ENCODE results near the gene PLEKHG3. TPM values are rescaled to one million over a fixed set of nuclear protein-coding genes. Genes with fewer than 3 reads are reported as not detected.

Gene PLEKHG3
- total and polyA plus RNA-seq, 4 experiments from 2014 or later, result 10.8 to 62.6 (median 54.9) TPM

DNA sequence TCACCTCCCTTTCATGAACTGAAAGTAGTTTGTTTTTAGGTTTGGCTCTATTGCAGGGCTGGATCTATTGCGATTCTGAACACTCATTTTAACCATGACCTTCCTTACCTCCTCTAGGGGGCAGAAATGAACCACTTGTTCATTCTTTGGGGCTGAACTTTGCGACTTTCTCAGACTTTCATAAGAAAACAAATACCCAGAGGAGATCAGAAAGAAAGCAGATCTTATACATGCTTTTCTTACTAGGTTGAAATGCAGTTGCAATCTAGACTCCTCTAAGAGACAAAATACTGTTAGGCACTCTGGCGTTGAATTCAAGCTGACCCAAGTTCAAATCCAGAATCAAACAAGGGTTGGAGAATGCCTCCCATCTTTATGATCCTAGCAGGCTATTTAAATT lies 32.6 kb upstream of the PLEKHG3 start:
- peak overlapping the region in 6 of 7 donors; percentile 11 to 79 (median 64) for H3K27ac Mint-ChIP-seq
- no peaks in the 10 kb centered on the region for H3K9me3 ChIP-seq (ENCODE audit: control insufficient read depth in 1 of 2, low read length in 2 of 2)
- CTCF ChIA-PET (ENCODE audit: partially characterized antibody), result interaction anchor here (0.8 to 10.0 kb wide), 23 partner anchors 17 to 244 kb away, joined by 3 to 132 read pairs (median 6); no protein-coding TSS in a partner anchor
- peaks cover 30 to 38% (median 33%) of the 10 kb centered on the region in 4 donors for H3K4me1 Mint-ChIP-seq
- H3K36me3 ChIP-seq (ENCODE audit: insufficient read depth, low read length), result no peaks in the 10 kb centered on the region
- H3K4me3 Mint-ChIP-seq, result no peak overlapping the region
- intact Hi-C loops (cut with micrococcal nuclease), result loop anchor here (1.0 to 5.0 kb wide), 5 partner anchors 51 to 312 kb away; no protein-coding TSS in a partner anchor
- H3K27me3 ChIP-seq (ENCODE audit: insufficient read depth, low read length), result no peaks in the 10 kb centered on the region
- no peak overlapping the region for H3K4me3 ChIP-seq (ENCODE audit: low read length in 2 of 2)
- peaks cover 0 to 6% of the 10 kb centered on the region in 2 donors for H3K36me3 Mint-ChIP-seq
- peak; percentile 44 to 77 (median 71) for DNase-seq
- POLR2A ChIA-PET (ENCODE audit: partially characterized antibody), result interaction anchor here (0.6 to 6.6 kb wide), 9 partner anchors 26 to 220 kb away, joined by 3 to 59 read pairs (median 16); partner anchors contain the start of gene PLEKHG3
- peaks cover 0 to 14% (median 6%) of the 10 kb centered on the region in 8 donors for H3K9me3 Mint-ChIP-seq
- H3K4me1 ChIP-seq (ENCODE audit: insufficient read depth, low read length), result peaks cover 37% of the 10 kb centered on the region
- H3K27me3 Mint-ChIP-seq, result no peaks in the 10 kb centered on the region
- no peak overlapping the region for H3K27ac ChIP-seq (ENCODE audit: low read depth, low read length)

DNA sequence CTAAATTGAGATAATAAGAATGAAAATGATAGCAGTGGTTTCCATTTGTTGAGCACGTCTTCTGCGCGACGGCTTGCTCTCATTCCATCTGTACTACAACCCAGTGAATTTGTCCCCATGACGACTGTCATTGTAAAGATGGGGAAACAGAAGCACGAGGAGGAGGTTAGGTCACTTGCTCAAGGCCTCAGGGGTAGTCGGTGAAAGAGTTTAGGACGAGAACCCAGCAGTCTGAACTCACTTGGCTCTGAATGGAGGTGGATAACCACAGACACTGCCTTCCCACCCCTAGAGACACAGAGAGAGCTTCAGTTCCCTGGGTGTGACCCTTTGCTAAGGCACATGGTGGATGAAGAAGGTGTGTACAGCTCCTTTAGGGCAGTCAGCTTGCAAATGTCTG lies 30.9 kb upstream of the PLEKHG3 start:
- ChIA-PET POLR2A (ENCODE audit: partially characterized antibody) (interaction anchor here (0.7 to 6.6 kb wide), 12 partner anchors 15 to 334 kb away, joined by 3 to 59 read pairs (median 8); partner anchors contain the start of gene PLEKHG3), CTCF (ENCODE audit: partially characterized antibody) (interaction anchor here (1.1 to 10.0 kb wide), 11 partner anchors 13 to 218 kb away, joined by 3 to 132 read pairs (median 8); no protein-coding TSS in a partner anchor)
- Histone ChIP-seq H3K9me3 (ENCODE audit: control insufficient read depth in 1 of 2, low read length in 2 of 2) (no peaks in the 10 kb centered on the region), H3K27ac (ENCODE audit: low read depth, low read length) (peak overlapping the region; percentile 49), H3K4me1 (ENCODE audit: insufficient read depth, low read length) (peaks cover 37% of the 10 kb centered on the region), H3K27me3 (ENCODE audit: insufficient read depth, low read length) (no peaks in the 10 kb centered on the region), H3K36me3 (ENCODE audit: insufficient read depth, low read length) (no peaks in the 10 kb centered on the region), H3K4me3 (ENCODE audit: low read length in 2 of 2) (no peak overlapping the region)
- Mint-ChIP-seq H3K9me3 (peaks cover 0 to 14% (median 6%) of the 10 kb centered on the region in 8 donors), H3K27ac (peak overlapping the region; percentile 75 to 94 (median 88)), H3K4me1 (peaks cover 35 to 49% (median 40%) of the 10 kb centered on the region in 4 donors), H3K36me3 (peaks cover 0 to 6% of the 10 kb centered on the region in 2 donors), H3K4me3 (peak overlapping the region in 6 of 8 donors; percentile 22 to 70 (median 39)), H3K27me3 (no peaks in the 10 kb centered on the region)
- DNase-seq, result no peak
- intact Hi-C loops (cut with micrococcal nuclease), result loop anchor here (2.0 to 5.0 kb wide), 3 partner anchors 31 to 219 kb away; partner anchors contain the start of gene PLEKHG3

DNA sequence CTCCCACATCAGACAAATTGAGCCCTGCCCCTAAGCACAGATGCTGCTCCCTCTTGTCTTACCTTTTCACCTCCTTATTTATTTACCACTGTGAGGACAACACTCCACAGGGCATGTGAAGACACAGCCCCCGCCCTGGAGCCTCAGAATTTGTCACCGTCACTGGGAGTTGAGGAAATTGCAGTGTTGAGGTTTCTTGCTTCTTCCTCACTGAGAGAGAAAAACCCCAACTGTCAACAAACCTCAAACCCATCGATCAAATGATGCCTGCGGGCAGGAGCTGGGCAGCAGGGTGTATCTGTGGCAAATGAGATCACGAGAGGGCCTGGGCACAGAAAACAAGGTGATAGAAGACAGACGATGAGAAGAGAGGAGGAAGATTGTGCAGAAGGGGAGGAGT lies 30.5 kb upstream of the PLEKHG3 start:
- peak overlapping the region in 6 of 8 donors; percentile 3 to 70 (median 56) for H3K4me3 Mint-ChIP-seq
- peaks cover 0 to 6% of the 10 kb centered on the region in 2 donors for H3K36me3 Mint-ChIP-seq

DNA sequence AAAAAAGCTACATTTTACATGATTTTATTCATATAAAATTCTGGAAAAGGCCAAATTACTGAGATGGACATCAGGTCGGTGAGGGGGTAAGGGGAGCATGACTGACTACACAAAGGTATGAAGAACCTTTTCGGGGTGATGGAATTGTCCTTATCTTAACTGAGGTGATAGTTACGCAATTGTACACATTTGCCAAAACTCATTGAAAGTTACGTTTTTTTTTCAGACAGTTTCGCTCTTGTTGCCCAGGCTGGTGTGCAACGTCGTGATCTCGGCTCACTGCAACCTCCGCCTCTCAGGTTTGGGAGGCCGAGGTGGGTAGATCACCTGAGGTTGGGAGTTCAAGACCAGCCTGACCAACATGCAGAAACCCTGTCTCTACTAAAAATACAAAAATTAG lies 29.4 kb upstream of the PLEKHG3 start:
- no peak overlapping the region for H3K4me3 ChIP-seq (ENCODE audit: low read length in 2 of 2)
- Mint-ChIP-seq H3K27ac (peak overlapping the region in 3 of 7 donors; percentile 23 to 66 (median 46)), H3K9me3 (peaks cover 0 to 14% (median 6%) of the 10 kb centered on the region in 8 donors), H3K4me1 (peaks cover 35 to 49% (median 41%) of the 10 kb centered on the region in 4 donors), H3K4me3 (no peak overlapping the region), H3K36me3 (peaks cover 0 to 6% of the 10 kb centered on the region in 2 donors), H3K27me3 (no peaks in the 10 kb centered on the region)
- peaks cover 37% of the 10 kb centered on the region for H3K4me1 ChIP-seq (ENCODE audit: insufficient read depth, low read length)
- intact Hi-C loops (cut with micrococcal nuclease), result loop anchor here (2.0 to 5.0 kb wide), 3 partner anchors 24 to 217 kb away; no protein-coding TSS in a partner anchor
- CTCF ChIA-PET (ENCODE audit: partially characterized antibody), result interaction anchor here (1.3 to 10.0 kb wide), 6 partner anchors 18 to 217 kb away, joined by 4 to 132 read pairs (median 80); no protein-coding TSS in a partner anchor
- POLR2A ChIA-PET (ENCODE audit: partially characterized antibody), result interaction anchor here (0.6 to 6.6 kb wide), 6 partner anchors 17 to 90 kb away, joined by 3 to 59 read pairs (median 25); partner anchors contain the start of gene PLEKHG3
- DNase-seq, result no peak
- H3K9me3 ChIP-seq (ENCODE audit: control insufficient read depth in 1 of 2, low read length in 2 of 2), result no peaks in the 10 kb centered on the region
- H3K27me3 ChIP-seq (ENCODE audit: insufficient read depth, low read length), result no peaks in the 10 kb centered on the region
- no peak overlapping the region for H3K27ac ChIP-seq (ENCODE audit: low read depth, low read length)
- no peaks in the 10 kb centered on the region for H3K36me3 ChIP-seq (ENCODE audit: insufficient read depth, low read length)

More for the DNA sequence above, 30.5 kb upstream of the PLEKHG3 start:
- Histone ChIP-seq H3K27ac (ENCODE audit: low read depth, low read length) (peak overlapping the region; percentile 49), H3K4me1 (ENCODE audit: insufficient read depth, low read length) (peaks cover 37% of the 10 kb centered on the region), H3K36me3 (ENCODE audit: insufficient read depth, low read length) (no peaks in the 10 kb centered on the region), H3K27me3 (ENCODE audit: insufficient read depth, low read length) (no peaks in the 10 kb centered on the region), H3K4me3 (ENCODE audit: low read length in 2 of 2) (no peak overlapping the region), H3K9me3 (ENCODE audit: control insufficient read depth in 1 of 2, low read length in 2 of 2) (no peaks in the 10 kb centered on the region)
- peak overlapping the region; percentile 75 to 94 (median 88) for H3K27ac Mint-ChIP-seq
- ChIA-PET POLR2A (ENCODE audit: partially characterized antibody) (interaction anchor here (0.7 to 6.6 kb wide), 11 partner anchors 15 to 335 kb away, joined by 3 to 59 read pairs (median 9); partner anchors contain the start of gene PLEKHG3), CTCF (ENCODE audit: partially characterized antibody) (interaction anchor here (1.1 to 10.0 kb wide), 12 partner anchors 13 to 218 kb away, joined by 3 to 132 read pairs (median 6); no protein-coding TSS in a partner anchor)
- intact Hi-C loops (cut with micrococcal nuclease), result loop anchor here (2.0 to 5.0 kb wide), 4 partner anchors 25 to 219 kb away; partner anchors contain the start of gene PLEKHG3
- peak; percentile 72 to 86 (median 80) for DNase-seq
- no peaks in the 10 kb centered on the region for H3K27me3 Mint-ChIP-seq
- H3K4me1 Mint-ChIP-seq, result peaks cover 35 to 49% (median 40%) of the 10 kb centered on the region in 4 donors
- peaks cover 0 to 14% (median 6%) of the 10 kb centered on the region in 8 donors for H3K9me3 Mint-ChIP-seq

DNA sequence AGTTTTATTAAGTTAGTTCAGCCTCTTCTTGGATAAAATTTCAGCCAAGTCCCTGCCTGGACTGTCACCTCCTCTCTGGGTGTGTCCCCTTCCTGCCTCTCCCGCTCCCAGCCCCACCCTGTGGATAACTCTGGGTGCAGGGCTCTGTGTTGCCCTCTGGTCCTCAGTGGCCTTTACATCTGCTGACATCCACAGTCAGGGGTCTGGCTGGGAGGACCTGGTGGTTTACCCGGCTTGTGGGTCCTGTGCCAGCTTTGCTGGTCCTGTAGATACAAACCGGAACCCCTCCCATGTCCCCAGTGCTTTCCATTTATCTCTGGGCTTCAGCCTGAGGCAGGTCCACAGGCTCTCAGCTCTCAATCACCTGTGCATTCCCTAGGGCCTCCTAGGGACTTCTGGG lies 28.9 kb upstream of the PLEKHG3 start:
- Histone ChIP-seq H3K9me3 (ENCODE audit: control insufficient read depth in 1 of 2, low read length in 2 of 2) (no peaks in the 10 kb centered on the region), H3K4me1 (ENCODE audit: insufficient read depth, low read length) (peaks cover 37% of the 10 kb centered on the region), H3K4me3 (ENCODE audit: low read length in 2 of 2) (no peak overlapping the region), H3K27ac (ENCODE audit: low read depth, low read length) (no peak overlapping the region), H3K27me3 (ENCODE audit: insufficient read depth, low read length) (no peaks in the 10 kb centered on the region), H3K36me3 (ENCODE audit: insufficient read depth, low read length) (no peaks in the 10 kb centered on the region)
- Mint-ChIP-seq H3K27ac (peak overlapping the region in 3 of 7 donors; percentile 8 to 60 (median 35)), H3K36me3 (peaks cover 0 to 6% of the 10 kb centered on the region in 2 donors), H3K4me3 (no peak overlapping the region), H3K27me3 (no peaks in the 10 kb centered on the region), H3K9me3 (peaks cover 0 to 14% (median 6%) of the 10 kb centered on the region in 8 donors), H3K4me1 (peaks cover 37 to 50% (median 43%) of the 10 kb centered on the region in 4 donors)
- ChIA-PET POLR2A (ENCODE audit: partially characterized antibody) (interaction anchor here (0.6 to 5.0 kb wide), 9 partner anchors 13 to 89 kb away, joined by 3 to 59 read pairs (median 3); partner anchors contain the start of gene PLEKHG3), CTCF (ENCODE audit: partially characterized antibody) (interaction anchor here (1.5 to 10.0 kb wide), 4 partner anchors 17 to 216 kb away, joined by 4 to 132 read pairs (median 114); no protein-coding TSS in a partner anchor)
- DNase-seq, result no peak
- intact Hi-C loops (cut with micrococcal nuclease), result loop anchor here (2.0 kb wide), 1 partner anchor 23 kb away; no protein-coding TSS in a partner anchor

DNA sequence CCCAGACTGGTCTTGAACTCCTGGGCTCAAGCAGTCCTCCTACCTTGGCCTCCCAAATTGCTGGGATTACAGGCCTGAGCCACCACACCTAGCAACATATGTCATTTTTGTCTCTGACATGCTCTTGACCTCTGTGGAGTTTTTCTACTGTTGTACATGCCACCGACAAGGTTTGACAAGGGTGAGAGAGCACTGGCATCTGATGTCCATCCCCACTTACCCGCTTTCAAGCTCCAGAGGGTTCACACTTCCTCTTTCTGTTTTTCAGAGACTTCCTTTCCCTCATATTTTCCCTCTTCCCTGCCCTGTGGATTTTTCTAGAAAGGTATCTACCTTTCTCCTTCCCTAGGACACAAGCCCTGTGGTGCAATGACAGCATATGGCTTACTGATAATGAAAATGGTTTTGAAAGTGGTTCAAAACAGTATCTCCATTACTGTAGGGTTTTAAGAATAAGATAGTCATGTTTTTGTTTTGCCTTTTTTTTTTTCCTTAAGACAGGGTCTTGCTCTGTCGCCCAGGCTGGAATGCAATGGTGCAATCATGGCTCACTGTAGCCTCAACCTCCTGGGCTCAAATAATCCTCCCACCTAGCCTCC lies 27.7 kb upstream of the PLEKHG3 start:
- no peaks in the 10 kb centered on the region for H3K9me3 ChIP-seq (ENCODE audit: control insufficient read depth in 1 of 2, low read length in 2 of 2)
- CTCF ChIA-PET (ENCODE audit: partially characterized antibody), result interaction anchor here (1.4 to 10.0 kb wide), 3 partner anchors 9 to 215 kb away, joined by 3 to 131 read pairs (median 5); no protein-coding TSS in a partner anchor
- H3K4me3 ChIP-seq (ENCODE audit: low read length in 2 of 2), result no peak overlapping the region
- H3K4me1 ChIP-seq (ENCODE audit: insufficient read depth, low read length), result peaks cover 37% of the 10 kb centered on the region
- H3K9me3 Mint-ChIP-seq, result peaks cover 0 to 14% (median 6%) of the 10 kb centered on the region in 8 donors
- DNase-seq, result no peak
- no peaks in the 10 kb centered on the region for H3K27me3 ChIP-seq (ENCODE audit: insufficient read depth, low read length)
- no peak overlapping the region for H3K27ac ChIP-seq (ENCODE audit: low read depth, low read length)
- peaks cover 35 to 53% (median 42%) of the 10 kb centered on the region in 4 donors for H3K4me1 Mint-ChIP-seq
- H3K36me3 Mint-ChIP-seq, result peaks cover 0 to 6% of the 10 kb centered on the region in 2 donors
- intact Hi-C loops (cut with micrococcal nuclease), result no loop called here
- no peak overlapping the region for H3K4me3 Mint-ChIP-seq
- no peaks in the 10 kb centered on the region for H3K36me3 ChIP-seq (ENCODE audit: insufficient read depth, low read length)
- H3K27me3 Mint-ChIP-seq, result no peaks in the 10 kb centered on the region
- POLR2A ChIA-PET (ENCODE audit: partially characterized antibody), result interaction anchor here (0.9 to 1.2 kb wide), 4 partner anchors 12 to 49 kb away, joined by 3 to 7 read pairs (median 3); no protein-coding TSS in a partner anchor
- H3K27ac Mint-ChIP-seq, result peak overlapping the region in 2 of 7 donors; percentile 57 to 82

Data from CD4-positive, alpha-beta memory T cell (primary cell).